ENCODE measurements around the gene TIMM50.
"Not testable (repeated sequence)": the region's sequence is repeated elsewhere in the genome, so short reads cannot be mapped to it uniquely, and the experiment has no call there.

Gene TIMM50

GRCh38 chr19:39470724-39471339, 9.8 kb upstream of the TIMM50 start:
- no peak for DNase-seq

- no peak for DNase-seq
Measured at GRCh38 chr19:39471756-39472536, 8.7 kb upstream of the TIMM50 start.

GRCh38 chr19:39472746-39473442, 7.7 kb upstream of the TIMM50 start:
- DNase-seq = no peak

- DNase-seq = no peak
Measured at GRCh38 chr19:39473443-39473960, 7.1 kb upstream of the TIMM50 start.

GRCh38 chr19:39474139-39474620, 6.5 kb upstream of the TIMM50 start:
- DNase-seq = peak; percentile 87

GRCh38 chr19:39475748-39476147, 4.9 kb upstream of the TIMM50 start:
- no peak for DNase-seq

- not testable (repeated sequence) for DNase-seq
Measured at GRCh38 chr19:39479319-39479801, 1.3 kb upstream of the TIMM50 start.

- DNase-seq = no peak
Measured at GRCh38 chr19:39479916-39480315, 722 bp upstream of the TIMM50 start.

GRCh38 chr19:39481229-39481545, 549 bp downstream of the TIMM50 start:
- DNase-seq = no peak

- DNase-seq = no peak
Measured at GRCh38 chr19:39481676-39482075, 1.0 kb downstream of the TIMM50 start.

GRCh38 chr19:39483141-39483540, 2.5 kb downstream of the TIMM50 start:
- DNase-seq = no peak

- no peak for DNase-seq
Measured at GRCh38 chr19:39489756-39490155, 9.1 kb downstream of the TIMM50 start.

- no peak for DNase-seq
Measured at GRCh38 chr19:39492225-39492624, 11.6 kb downstream of the TIMM50 start.

- no peak for DNase-seq
Measured at GRCh38 chr19:39492788-39493187, 12.2 kb downstream of the TIMM50 start.

- no peak for DNase-seq
Measured at GRCh38 chr19:39494661-39495060, 14.0 kb downstream of the TIMM50 start.

GRCh38 chr19:39496063-39496462, 15.4 kb downstream of the TIMM50 start:
- DNase-seq = no peak

GRCh38 chr19:39497701-39497995, 17.0 kb downstream of the TIMM50 start:
- DNase-seq = no peak

GRCh38 chr19:39497996-39498797, 17.6 kb downstream of the TIMM50 start:
- peak; percentile 68 for DNase-seq

GRCh38 chr19:39498798-39499642, 18.4 kb downstream of the TIMM50 start, which contains the start of gene DLL3:
TSS of gene DLL3 (plus strand) at chr19:39498947. CDS start at chr19:39498975, 28 bp downstream.
- DNase-seq = peak; percentile 65

GRCh38 chr19:39499932-39500331, 19.3 kb downstream of the TIMM50 start:
- DNase-seq = no peak

GRCh38 chr19:39500543-39500942, 19.9 kb downstream of the TIMM50 start:
- DNase-seq = no peak

GRCh38 chr19:39501340-39501739, 20.7 kb downstream of the TIMM50 start:
- no peak for DNase-seq
